Cortex of kidney (tissue), 1 donor: ENCODE data around the gene CDC26.
"Not testable (repeated sequence)": the region's sequence is repeated elsewhere in the genome, so short reads cannot be mapped to it uniquely, and the experiment has no call there.

Source experiments
- DNase-seq: peaks from one replicate; lab custom pipeline; 2025; lab: John Stamatoyannopoulos, UW

CDC26 gene

GRCh38 chr9:113293285-113293878 is 18.0 kb upstream of the CDC26 start:
- DNase-seq = no peak

GRCh38 chr9:113290052-113290607 is 14.8 kb upstream of the CDC26 start:
- DNase-seq = no peak

- DNase-seq = no peak
Observed at GRCh38 chr9:113289091-113289490, 13.7 kb upstream of the CDC26 start.

GRCh38 chr9:113281356-113281755 is 6.0 kb upstream of the CDC26 start:
- no peak for DNase-seq

GRCh38 chr9:113278840-113279239 is 3.5 kb upstream of the CDC26 start:
- DNase-seq = no peak

- DNase-seq = no peak
Observed at GRCh38 chr9:113274474-113275156, 757 bp downstream of the CDC26 start.

GRCh38 chr9:113269871-113270270 is 5.5 kb downstream of the CDC26 start:
- DNase-seq = no peak

GRCh38 chr9:113269355-113269754 is 6.0 kb downstream of the CDC26 start:
- no peak for DNase-seq

GRCh38 chr9:113267911-113268566 is 7.3 kb downstream of the CDC26 start:
- no peak for DNase-seq

- no peak for DNase-seq
Observed at GRCh38 chr9:113266174-113266573, 9.2 kb downstream of the CDC26 start.

- DNase-seq = no peak
Observed at GRCh38 chr9:113261917-113262671, 13.3 kb downstream of the CDC26 start.

GRCh38 chr9:113258282-113258681 is 17.1 kb downstream of the CDC26 start:
- no peak for DNase-seq

GRCh38 chr9:113257863-113258262 is 17.5 kb downstream of the CDC26 start:
- no peak for DNase-seq

GRCh38 chr9:113255438-113255837 is 19.9 kb downstream of the CDC26 start:
- no peak for DNase-seq

- no peak for DNase-seq
Observed at GRCh38 chr9:113254991-113255390, 20.4 kb downstream of the CDC26 start.

GRCh38 chr9:113250807-113251206 is 24.6 kb downstream of the CDC26 start:
- DNase-seq = no peak

- not testable (repeated sequence) for DNase-seq
Observed at GRCh38 chr9:113249661-113250060, 25.7 kb downstream of the CDC26 start.

GRCh38 chr9:113247640-113248039 is 27.7 kb downstream of the CDC26 start:
- no peak for DNase-seq

- DNase-seq = no peak
Observed at GRCh38 chr9:113246928-113247327, 28.4 kb downstream of the CDC26 start.

- DNase-seq = no peak
Observed at GRCh38 chr9:113245894-113246293, 29.5 kb downstream of the CDC26 start.

- no peak for DNase-seq
Observed at GRCh38 chr9:113244556-113244955, 30.8 kb downstream of the CDC26 start.

GRCh38 chr9:113241161-113241560 is 34.2 kb downstream of the CDC26 start:
- DNase-seq = no peak
